Measurements from ENCODE around the gene CACNA2D2.

The CACNA2D2 gene

GRCh38 chr3:50444213-50444612 lies 59.2 kb downstream of the CACNA2D2 start:
- no peak overlapping the region for H3K4me3 ChIP-seq (replicated peaks; ENCODE audit: low read depth, low read length)
- peak; percentile 3 for DNase-seq (ENCODE audit: low read depth)
- no peak for TF ChIP-seq CTCF (IDR thresholded peaks at IDR 0.05; ENCODE audit: low read length, missing control alignments)

GRCh38 chr3:50442945-50443579 lies 60.4 kb downstream of the CACNA2D2 start:
- H3K4me3 ChIP-seq (replicated peaks; ENCODE audit: low read depth, low read length) = no peak overlapping the region
- DNase-seq (ENCODE audit: low read depth) = no peak
- no peak for TF ChIP-seq CTCF (IDR thresholded peaks at IDR 0.05; ENCODE audit: low read length, missing control alignments)

GRCh38 chr3:50441424-50442217 lies 61.8 kb downstream of the CACNA2D2 start:
- no peak for DNase-seq (ENCODE audit: low read depth)
- no peak overlapping the region for H3K4me3 ChIP-seq (replicated peaks; ENCODE audit: low read depth, low read length)
- TF ChIP-seq CTCF (IDR thresholded peaks at IDR 0.05; ENCODE audit: low read length, missing control alignments) = no peak

- no peak overlapping the region for H3K4me3 ChIP-seq (replicated peaks; ENCODE audit: low read depth, low read length)
- TF ChIP-seq CTCF (IDR thresholded peaks at IDR 0.05; ENCODE audit: low read length, missing control alignments) = peak; percentile 75
- DNase-seq (ENCODE audit: low read depth) = peak; percentile 44
Measured at GRCh38 chr3:50436114-50436674, 67.2 kb downstream of the CACNA2D2 start.

- TF ChIP-seq CTCF (IDR thresholded peaks at IDR 0.05; ENCODE audit: low read length, missing control alignments) = no peak
- H3K4me3 ChIP-seq (replicated peaks; ENCODE audit: low read depth, low read length) = no peak overlapping the region
- DNase-seq (ENCODE audit: low read depth) = no peak
Measured at GRCh38 chr3:50435371-50436113, 67.9 kb downstream of the CACNA2D2 start.

GRCh38 chr3:50433954-50434353 lies 69.5 kb downstream of the CACNA2D2 start:
- DNase-seq (ENCODE audit: low read depth) = no peak
- no peak for TF ChIP-seq CTCF (IDR thresholded peaks at IDR 0.05; ENCODE audit: low read length, missing control alignments)

More at GRCh38 chr3:50433954-50434353, 69.5 kb downstream of the CACNA2D2 start:
- no peak overlapping the region for H3K4me3 ChIP-seq (replicated peaks; ENCODE audit: low read depth, low read length)
